Measurements from ENCODE around the gene HOXB8.

GRCh38 chr17:48578616-48579470 is 36.2 kb downstream of the HOXB8 start:
- TF ChIP-seq CTCF (IDR thresholded peaks at IDR 0.05; ENCODE audit: poor library complexity) = no peak
- peak; percentile 69 for TF ChIP-seq EZH2 (IDR thresholded peaks at IDR 0.05; ENCODE audit: borderline replicate concordance)
- TF ChIP-seq EZH2phosphoT487 (IDR thresholded peaks at IDR 0.05; ENCODE audit: low read depth, severe bottlenecking, unreplicated experiment) = peak; percentile 61

Data from hepatocyte (in vitro differentiated cells).